MM.1S (cell line): Measurements from ENCODE around the gene ZNF836.

Source experiments
- CTCF ChIP-seq: fragments of 300-600 bp; sonication (generic); IDR thresholded peaks from 2 replicates; pipeline ENCODE4 v1.5.1; 2016; ENCODE audit warnings: antibody characterized with exemption, low read length, mixed read lengths
- EZH2 ChIP-seq: fragments of 300-600 bp; sonication (generic); optimal IDR thresholded peaks from 2 replicates; pipeline ENCODE3; 2017; ENCODE audit warnings: low read depth, mild to moderate bottlenecking, antibody characterized with exemption, low read length, mixed read lengths
- EZH2phosphoT487 ChIP-seq: fragments of 300-600 bp; sonication (generic); IDR thresholded peaks from 2 replicates; pipeline ENCODE4 v1.6.1; 2018; ENCODE audit warnings: antibody characterized with exemption, low read length

- TF ChIP-seq CTCF (no peak), EZH2 (no peak), EZH2phosphoT487 (no peak)
Observed at GRCh38 chr19:52187407-52187806, 16.0 kb upstream of the ZNF836 start.
